BLaER1 treated with 17β-estradiol and CSF1 and Interleukin-3, amounts not matched to agents 10 nM and 100 nM (cell line): ENCODE data around the gene PASD1.
"Not testable (repeated sequence)": the region's sequence is repeated elsewhere in the genome, so short reads cannot be mapped to it uniquely, and the experiment has no call there.

Experiments
- H3K27ac ChIP-seq, 11 experiments: shearing (Covaris generic); formaldehyde crosslinking; 2 replicates each; pipeline ENCODE4 v1.8.1; 2022
- H3K27me3 ChIP-seq, 11 experiments: shearing (Covaris generic); formaldehyde crosslinking; 2 replicates each; pipeline ENCODE4 v1.8.1; 2022
- H3K36me3 ChIP-seq, 11 experiments: shearing (Covaris generic); formaldehyde crosslinking; 2 replicates each; pipeline ENCODE4 v1.8.1; 2022
- H3K4me1 ChIP-seq, 10 experiments: shearing (Covaris generic); formaldehyde crosslinking; 2 replicates each; pipeline ENCODE4 v1.8.1; 2022
- H3K4me2 ChIP-seq, 11 experiments: shearing (Covaris generic); formaldehyde crosslinking; 2 replicates each; pipeline ENCODE4 v1.8.1; 2022
- H3K4me3 ChIP-seq, 10 experiments: shearing (Covaris generic); formaldehyde crosslinking; 2 replicates each; pipeline ENCODE4 v1.8.1; 2022
- H3K9ac ChIP-seq, 11 experiments: shearing (Covaris generic); formaldehyde crosslinking; 2 replicates each; pipeline ENCODE4 v1.8.1; 2022
- H3K9me3 ChIP-seq, 11 experiments: shearing (Covaris generic); formaldehyde crosslinking; replicated peaks in 1 of 11; 2 replicates each; pipeline ENCODE4 v1.8.1; 2022
- H4K20me1 ChIP-seq, 11 experiments: shearing (Covaris generic); formaldehyde crosslinking; 2 replicates each; pipeline ENCODE4 v1.8.1; 2022
- Cebpa-rat ChIP-seq, 11 experiments: shearing (Covaris generic); IDR thresholded peaks; 2 replicates each; pipeline ENCODE4 v1.8.1; 2022

PASD1 gene

DNA sequence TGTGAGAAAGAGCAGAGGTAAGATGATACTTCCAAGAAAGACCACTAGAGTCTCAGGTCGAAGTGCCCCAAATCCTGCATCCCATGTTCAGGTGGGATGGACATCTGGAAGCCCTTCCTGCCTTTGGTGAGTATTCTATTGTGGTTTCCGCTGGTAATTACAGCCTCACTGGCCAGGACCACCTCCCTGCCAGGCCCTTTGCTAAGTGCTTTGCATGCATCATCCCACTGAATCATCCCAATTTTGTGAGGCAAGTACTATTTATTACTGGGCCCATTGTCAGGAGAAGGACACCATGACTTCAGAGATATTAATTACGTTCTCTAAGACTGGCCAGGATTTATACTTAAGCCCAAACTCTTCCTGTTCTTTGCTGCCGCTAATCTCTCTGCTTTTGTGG is 10.7 kb upstream of the PASD1 start:
- H3K4me3 ChIP-seq, result no peak overlapping the region
- H3K9me3 ChIP-seq, result peaks cover 2 to 18% (median 15%) of the 10 kb centered on the region in 11 experiments; a peak in 17 of 22 replicates
- no peaks in the 10 kb centered on the region for H3K36me3 ChIP-seq
- H3K9ac ChIP-seq, result no peak overlapping the region
- no peak overlapping the region for H3K27ac ChIP-seq
- no peaks in the 10 kb centered on the region; a peak in 1 of 22 replicates for H4K20me1 ChIP-seq
- TF ChIP-seq Cebpa-rat (IDR thresholded peaks at IDR 0.05), result no peak
- no peak overlapping the region for H3K4me2 ChIP-seq
- H3K4me1 ChIP-seq, result no peaks in the 10 kb centered on the region
- H3K27me3 ChIP-seq, result peaks cover 67 to 95% (median 89%) of the 10 kb centered on the region in 11 experiments

DNA sequence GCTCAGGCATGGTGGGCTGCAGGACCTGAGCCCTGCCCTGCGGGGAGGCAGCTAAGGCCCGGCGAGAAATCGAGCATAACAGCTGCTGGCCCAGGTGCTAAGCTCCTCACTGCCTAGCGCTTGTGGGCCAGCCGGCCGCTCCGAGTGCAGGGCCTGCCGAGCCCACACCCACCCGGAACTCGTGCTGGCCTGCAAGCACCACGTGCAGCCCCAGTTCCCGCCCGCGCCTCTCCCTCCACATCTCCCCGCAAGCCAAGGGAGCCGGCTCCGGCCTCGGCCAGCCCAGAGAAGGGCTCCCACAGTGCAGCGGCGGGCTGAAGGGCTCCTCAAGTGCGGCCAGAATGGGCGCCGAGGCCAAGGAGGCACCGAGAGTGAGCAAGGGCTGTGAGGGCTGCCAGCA is 8.2 kb upstream of the PASD1 start:
- not testable (repeated sequence) for H3K4me3 ChIP-seq, H3K36me3 ChIP-seq, H3K4me1 ChIP-seq, H3K9ac ChIP-seq, H3K4me2 ChIP-seq, H3K27ac ChIP-seq, H4K20me1 ChIP-seq
- peaks cover 2 to 18% (median 15%) of the 10 kb centered on the region in 11 experiments; a peak in 17 of 22 replicates for H3K9me3 ChIP-seq
- peaks cover 46 to 91% (median 82%) of the 10 kb centered on the region in 11 experiments for H3K27me3 ChIP-seq

DNA sequence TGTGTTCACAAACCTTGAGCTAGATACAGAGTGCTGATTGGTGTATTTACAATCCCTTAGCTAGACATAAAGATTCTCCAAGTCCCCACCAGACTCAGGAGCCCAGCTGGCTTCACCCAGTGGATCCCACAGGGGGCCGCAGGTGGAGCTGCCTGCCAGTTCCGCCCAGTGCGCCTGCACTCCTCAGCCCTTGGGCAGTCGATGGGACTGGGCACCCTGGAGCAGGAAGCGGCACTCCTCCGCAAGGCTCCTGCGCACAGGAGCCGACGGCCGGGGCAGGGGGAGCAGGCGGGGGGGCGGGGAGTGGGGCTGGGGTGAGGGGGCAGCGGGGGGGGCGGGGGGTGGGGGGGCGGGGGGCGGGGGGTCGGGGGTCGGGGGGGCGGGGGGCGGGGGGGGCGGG is 990 bp upstream of the PASD1 start:
- H3K36me3 ChIP-seq, H3K27ac ChIP-seq, H4K20me1 ChIP-seq, H3K4me3 ChIP-seq, H3K4me1 ChIP-seq, H3K9ac ChIP-seq, H3K4me2 ChIP-seq: not testable (repeated sequence)
- Histone ChIP-seq H3K27me3 (peaks cover 35 to 80% (median 67%) of the 10 kb centered on the region in 11 experiments), H3K9me3 (peaks cover 12 to 37% (median 21%) of the 10 kb centered on the region in 11 experiments; a peak in 18 of 22 replicates)

DNA sequence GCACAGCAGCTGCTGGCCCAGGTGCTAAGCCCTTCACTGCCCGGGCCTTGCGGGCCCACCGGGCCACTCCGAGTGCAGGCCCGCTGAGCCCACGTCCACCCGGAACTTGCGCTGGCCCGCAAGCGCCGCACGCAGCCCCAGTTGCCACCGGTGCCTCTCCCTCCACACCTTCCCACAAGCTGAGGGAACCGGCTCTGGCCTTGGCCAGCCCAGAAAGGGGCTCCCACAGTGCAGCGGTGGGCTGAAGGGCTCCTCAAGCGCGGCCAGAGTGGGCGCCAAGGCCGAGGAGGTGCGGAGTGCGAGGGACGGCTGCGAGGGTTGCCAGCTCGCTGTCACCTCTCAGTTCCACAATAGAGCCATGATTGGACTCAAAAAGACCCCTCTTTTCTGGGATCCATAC is 472 bp upstream of the PASD1 start:
- not testable (repeated sequence) for H3K4me3 ChIP-seq, H3K9ac ChIP-seq, H3K4me2 ChIP-seq, H4K20me1 ChIP-seq, H3K36me3 ChIP-seq, H3K27ac ChIP-seq, H3K4me1 ChIP-seq
- peaks cover 39 to 80% (median 69%) of the 10 kb centered on the region in 11 experiments for H3K27me3 ChIP-seq
- H3K9me3 ChIP-seq, result peaks cover 9 to 37% (median 19%) of the 10 kb centered on the region in 11 experiments; a peak in 18 of 22 replicates

DNA sequence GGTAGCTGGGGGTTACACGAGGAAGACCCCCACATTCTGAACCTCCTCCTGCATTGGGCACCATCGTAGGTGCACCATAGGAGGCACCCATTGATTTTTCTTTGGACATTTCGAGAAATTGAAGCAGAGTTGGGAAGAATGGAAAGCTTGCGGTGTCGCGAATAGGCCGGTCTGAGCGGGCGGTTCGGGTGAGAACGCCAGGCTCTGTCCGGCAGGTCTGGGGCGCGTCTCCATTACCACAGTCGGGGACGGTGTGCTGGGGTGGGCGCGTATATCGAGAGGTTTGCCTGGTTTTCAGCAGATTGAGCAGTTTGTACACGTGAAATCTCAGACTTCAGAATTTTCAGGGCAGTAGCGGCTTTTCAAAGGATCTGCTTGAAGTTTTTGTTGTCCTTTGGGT is 560 bp downstream of the PASD1 start:
- H3K27me3 ChIP-seq, result peaks cover 49 to 83% (median 75%) of the 10 kb centered on the region in 11 experiments
- TF ChIP-seq Cebpa-rat (IDR thresholded peaks at IDR 0.05), result no peak
- no peaks in the 10 kb centered on the region for H3K36me3 ChIP-seq
- no peaks in the 10 kb centered on the region; a peak in 1 of 22 replicates for H4K20me1 ChIP-seq
- no peaks in the 10 kb centered on the region for H3K4me1 ChIP-seq
- peaks cover 9 to 37% (median 19%) of the 10 kb centered on the region in 11 experiments; a peak in 18 of 22 replicates for H3K9me3 ChIP-seq
- no peak overlapping the region for H3K4me3 ChIP-seq
- no peak overlapping the region for H3K9ac ChIP-seq
- no peak overlapping the region for H3K27ac ChIP-seq
- no peak overlapping the region for H3K4me2 ChIP-seq

DNA sequence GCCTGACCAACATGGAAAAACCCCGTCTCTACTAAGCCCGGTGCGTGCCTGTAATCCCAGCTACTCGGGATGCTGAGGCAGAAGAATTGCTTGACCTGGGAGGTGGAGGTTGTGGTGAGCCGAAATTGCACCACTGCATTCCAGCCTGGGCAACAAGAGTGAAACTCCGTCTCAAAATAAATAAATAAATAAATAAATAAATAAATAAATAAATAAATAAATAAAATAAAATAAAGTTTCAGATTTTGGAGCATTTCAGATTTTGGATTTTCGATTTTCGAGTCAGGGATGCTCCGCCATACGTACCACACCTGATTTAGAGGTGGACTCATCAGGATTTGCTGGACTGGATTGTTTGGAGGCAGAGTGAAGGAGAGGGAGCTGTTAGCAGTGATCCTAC is 3.4 kb downstream of the PASD1 start:
- H3K27ac ChIP-seq, H3K4me2 ChIP-seq, H3K9ac ChIP-seq, H3K4me1 ChIP-seq, H3K36me3 ChIP-seq, H4K20me1 ChIP-seq, H3K4me3 ChIP-seq: not testable (repeated sequence)
- H3K9me3 ChIP-seq, result peaks cover 9 to 24% (median 19%) of the 10 kb centered on the region in 11 experiments; a peak in 18 of 22 replicates
- H3K27me3 ChIP-seq, result peaks cover 63 to 87% (median 82%) of the 10 kb centered on the region in 11 experiments

DNA sequence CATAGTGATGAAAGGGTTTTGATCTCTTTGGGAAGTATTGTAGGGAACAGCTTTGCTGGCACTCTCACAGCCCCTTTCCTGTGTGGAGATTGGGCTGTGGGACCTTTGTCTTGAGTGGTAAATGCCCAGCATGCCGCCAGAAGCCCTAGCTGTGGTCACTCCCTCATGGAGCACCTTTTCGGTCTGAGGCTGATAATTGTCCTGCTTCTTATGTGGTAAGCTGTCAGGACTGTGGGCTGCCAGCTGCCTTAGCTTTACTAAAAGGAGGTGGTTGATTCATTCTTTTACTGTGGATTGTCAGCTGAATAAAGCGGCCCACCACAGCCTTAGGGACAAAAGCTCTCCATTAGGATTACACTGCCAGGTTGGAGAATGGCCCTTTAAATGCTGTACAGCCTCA is 7.1 kb downstream of the PASD1 start:
- Histone ChIP-seq H3K9ac (no peak overlapping the region), H3K36me3 (no peaks in the 10 kb centered on the region), H3K4me2 (no peak overlapping the region), H3K27ac (no peak overlapping the region), H3K9me3 (no peaks in the 10 kb centered on the region), H3K4me3 (no peak overlapping the region), H3K27me3 (peaks cover 91 to 99% (median 98%) of the 10 kb centered on the region in 11 experiments), H3K4me1 (no peaks in the 10 kb centered on the region), H4K20me1 (peaks cover 0 to 6% (median 0%) of the 10 kb centered on the region in 11 experiments; a peak in 2 of 22 replicates)
- no peak for TF ChIP-seq Cebpa-rat (IDR thresholded peaks at IDR 0.05)

DNA sequence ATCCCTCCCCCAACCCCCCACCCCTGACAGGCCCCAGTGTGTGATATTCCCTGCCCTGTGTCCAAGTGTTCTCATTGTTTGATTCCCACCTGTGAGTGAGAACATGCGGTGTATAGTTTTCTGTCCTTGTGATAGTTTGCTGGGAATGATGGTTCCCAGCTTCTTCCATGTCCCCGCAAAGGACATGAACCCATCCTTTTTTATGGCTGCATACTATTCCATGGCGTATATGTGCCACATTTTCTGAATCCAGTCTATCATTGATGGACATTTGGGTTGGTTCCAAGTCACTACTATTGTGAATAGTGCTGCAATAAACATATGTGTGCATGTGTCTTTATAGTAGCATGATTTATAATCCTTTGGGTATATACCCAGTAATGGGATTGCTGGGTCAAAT is 29.9 kb downstream of the PASD1 start:
- H3K27me3 ChIP-seq, result peaks cover 52 to 89% (median 79%) of the 10 kb centered on the region in 11 experiments
- H3K4me3 ChIP-seq, H3K36me3 ChIP-seq: not testable (repeated sequence)

DNA sequence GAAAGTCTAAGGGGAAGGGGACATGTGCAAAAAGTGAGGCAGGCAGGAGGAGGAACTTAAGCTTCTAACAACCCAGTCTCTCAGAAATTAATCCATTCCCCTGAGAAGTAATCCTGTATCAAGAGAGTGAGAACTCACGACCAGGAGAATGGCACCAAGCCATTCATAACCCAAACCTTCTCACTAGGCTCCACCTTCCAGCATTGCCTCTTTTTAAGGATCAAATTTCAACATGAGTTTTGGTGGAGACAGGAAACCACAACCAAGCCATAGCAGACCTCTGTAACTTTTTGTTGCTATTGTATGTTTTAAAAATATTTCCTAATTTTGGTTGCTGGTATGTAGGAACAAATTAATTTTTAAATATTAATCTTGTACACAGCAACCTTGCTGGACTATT is 32.8 kb downstream of the PASD1 start:
- Histone ChIP-seq H3K36me3 (no peaks in the 10 kb centered on the region), H3K27me3 (peaks cover 37 to 76% (median 64%) of the 10 kb centered on the region in 11 experiments), H3K9me3 (peaks cover 11 to 18% (median 14%) of the 10 kb centered on the region in 11 experiments), H3K4me3 (no peak overlapping the region), H3K4me1 (peaks cover 0 to 23% (median 9%) of the 10 kb centered on the region in 10 experiments; a peak in 14 of 20 replicates), H4K20me1 (no peaks in the 10 kb centered on the region), H3K27ac (peak overlapping the region in 4 of 11 experiments; percentile 18 to 44 (median 24); a peak in 4 of 22 replicates), H3K9ac (no peak overlapping the region), H3K4me2 (peak overlapping the region in 9 of 11 experiments; percentile 6 to 53 (median 37); a peak in 15 of 22 replicates)
- no peak for TF ChIP-seq Cebpa-rat (IDR thresholded peaks at IDR 0.05)

More for the DNA sequence above, 29.9 kb downstream of the PASD1 start:
- H3K4me2 ChIP-seq, H3K9ac ChIP-seq, H4K20me1 ChIP-seq, H3K27ac ChIP-seq, H3K9me3 ChIP-seq: not testable (repeated sequence)
- H3K4me1 ChIP-seq, result peaks cover 0 to 14% (median 9%) of the 10 kb centered on the region in 10 experiments; a peak in 13 of 20 replicates

DNA sequence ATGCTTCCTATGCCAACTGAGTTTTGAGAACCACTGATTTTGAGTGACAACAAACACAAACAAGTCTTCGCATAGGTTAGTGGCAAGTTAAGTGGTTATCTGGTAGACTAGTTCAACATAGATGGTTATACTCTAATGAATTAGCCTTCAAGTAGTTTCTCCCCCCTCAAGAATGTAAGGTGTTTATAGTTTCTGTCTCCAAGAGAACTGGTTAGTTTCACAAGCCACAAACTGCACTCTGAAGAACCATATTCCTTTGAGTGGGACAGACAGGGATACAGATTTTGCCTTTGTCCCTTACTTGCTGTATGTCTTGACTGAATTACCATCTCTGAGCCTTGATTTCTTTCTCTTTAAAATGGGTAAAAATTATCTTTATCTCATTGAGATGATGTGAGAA is 41.5 kb downstream of the PASD1 start:
- Histone ChIP-seq H3K4me2 (no peak overlapping the region), H3K4me1 (peaks cover 0 to 9% (median 0%) of the 10 kb centered on the region in 10 experiments; a peak in 4 of 20 replicates), H3K27me3 (peaks cover 84 to 100% (median 90%) of the 10 kb centered on the region in 11 experiments), H3K4me3 (no peak overlapping the region), H3K9ac (no peak overlapping the region), H3K27ac (no peak overlapping the region), H4K20me1 (no peaks in the 10 kb centered on the region), H3K9me3 (peaks cover 5 to 10% (median 6%) of the 10 kb centered on the region in 11 experiments), H3K36me3 (no peaks in the 10 kb centered on the region)
- TF ChIP-seq Cebpa-rat (IDR thresholded peaks at IDR 0.05), result no peak
